Calu3 (cell line): Measurements from ENCODE around the gene PFKFB2. TPM values are rescaled to one million over a fixed set of nuclear protein-coding genes. Genes with fewer than 3 reads are reported as not detected.

ENCODE experiments used
- BruUV-seq: library from RNA; stranded (reverse); fragments of 400-500 nt; replicated peaks from 2 replicates; lab custom pipeline; 2021; lab: Mats Ljungman, UMichigan
- CTCF ChIA-PET: fragments of 300-600 bp; sonication (Branson Sonifier 250); formaldehyde crosslinking; loops from one replicate; lab custom pipeline; 2022; ENCODE audit warnings: antibody characterized with exemption; lab: Charles Lee
- DNase-seq: peaks from one replicate; pipeline ENCODE4 v3.0.0; 2022
- H3K27ac Mint-ChIP-seq: one replicate; pipeline ENCODE4 v1.8.0; 2022; ENCODE audit warnings: mixed read lengths; ENCODE audit not compliant: unreplicated experiment
- H3K27me3 Mint-ChIP-seq: one replicate; pipeline ENCODE4 v1.8.0; 2022; ENCODE audit warnings: mixed read lengths; ENCODE audit not compliant: unreplicated experiment
- H3K36me3 Mint-ChIP-seq: one replicate; pipeline ENCODE4 v1.8.0; 2022; ENCODE audit warnings: mild to moderate bottlenecking, moderate library complexity, mixed read lengths; ENCODE audit not compliant: insufficient read depth, unreplicated experiment
- H3K4me1 Mint-ChIP-seq: one replicate; pipeline ENCODE4 v1.8.0; 2022; ENCODE audit warnings: mild to moderate bottlenecking, low read depth, mixed read lengths; ENCODE audit not compliant: unreplicated experiment
- H3K4me3 Mint-ChIP-seq: one replicate; pipeline ENCODE4 v1.8.0; 2022; ENCODE audit warnings: mild to moderate bottlenecking, low read depth, moderate library complexity, mixed read lengths; ENCODE audit not compliant: unreplicated experiment
- H3K9me3 Mint-ChIP-seq: one replicate; pipeline ENCODE4 v1.8.0; 2022; ENCODE audit warnings: low read depth, mixed read lengths; ENCODE audit not compliant: unreplicated experiment
- intact Hi-C: fragments of 100-400 bp; cut with micrococcal nuclease; formaldehyde crosslinking; loops from one replicate; pipeline ENCODE4 v1.10.0; 2022; ENCODE audit not compliant: unreplicated experiment
- total RNA-seq: library from RNA; stranded (reverse); gene quantifications from 2 replicates; pipeline ENCODE4 v1.2.3, GENCODE V29; 2022
- TF ChIP-seq, protein P1 (sequence below): fragments of 200-600 bp; IDR thresholded peaks from one replicate; pipeline ENCODE4 v1.8.0; 2022; ENCODE audit warnings: antibody characterized with exemption; ENCODE audit not compliant: unreplicated experiment

The PFKFB2 gene
- total RNA-seq, 1 experiment from 2014 or later = 54.4 TPM

DNA sequence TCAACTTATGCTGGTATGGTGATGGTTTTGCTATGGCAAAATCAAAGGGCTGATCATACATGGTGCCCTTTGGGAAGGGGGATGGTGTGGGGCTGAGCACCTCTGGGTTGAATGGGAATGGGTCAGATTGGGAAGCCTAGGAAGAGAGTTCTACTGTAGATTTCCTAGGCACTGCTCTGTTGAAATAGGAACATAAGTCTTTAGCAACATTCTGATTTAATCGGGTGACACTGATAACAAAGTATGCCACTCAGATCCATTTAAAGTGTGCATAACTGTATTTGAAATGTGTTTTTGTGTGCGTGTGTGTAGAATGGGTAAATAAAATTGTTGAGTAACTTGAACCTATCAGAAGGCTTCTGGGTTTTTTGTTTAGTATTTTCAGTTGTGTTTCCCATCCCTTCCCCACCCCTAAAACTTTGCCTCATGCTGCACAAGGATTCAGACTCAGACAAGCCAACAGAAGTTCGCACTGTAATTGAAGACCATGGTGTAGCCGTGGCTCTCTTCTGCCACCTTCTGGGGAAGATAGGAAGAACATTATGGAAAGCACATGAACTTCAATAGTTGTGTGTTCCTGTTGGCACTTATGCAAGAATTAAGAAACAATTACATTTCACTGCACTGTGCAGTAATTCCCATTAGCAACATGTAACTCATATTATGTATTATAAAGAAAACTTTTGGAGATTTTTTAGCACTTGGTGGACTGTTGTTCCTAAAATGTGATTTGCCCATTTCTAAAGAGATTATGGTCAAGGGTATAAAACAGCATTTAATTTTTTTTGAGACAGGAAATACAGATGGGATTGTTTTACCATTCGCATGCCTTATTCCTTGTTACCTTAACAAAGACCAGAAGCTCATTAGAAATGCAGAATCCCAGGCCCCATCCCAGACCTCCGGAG lies 24.6 kb downstream of the PFKFB2 start:
- intact Hi-C loops = loop anchor here (1.0 to 10.0 kb wide), 6 partner anchors 27 to 445 kb away; partner anchors contain the start of gene YOD1
- BruUV-seq = no TSS peak

DNA sequence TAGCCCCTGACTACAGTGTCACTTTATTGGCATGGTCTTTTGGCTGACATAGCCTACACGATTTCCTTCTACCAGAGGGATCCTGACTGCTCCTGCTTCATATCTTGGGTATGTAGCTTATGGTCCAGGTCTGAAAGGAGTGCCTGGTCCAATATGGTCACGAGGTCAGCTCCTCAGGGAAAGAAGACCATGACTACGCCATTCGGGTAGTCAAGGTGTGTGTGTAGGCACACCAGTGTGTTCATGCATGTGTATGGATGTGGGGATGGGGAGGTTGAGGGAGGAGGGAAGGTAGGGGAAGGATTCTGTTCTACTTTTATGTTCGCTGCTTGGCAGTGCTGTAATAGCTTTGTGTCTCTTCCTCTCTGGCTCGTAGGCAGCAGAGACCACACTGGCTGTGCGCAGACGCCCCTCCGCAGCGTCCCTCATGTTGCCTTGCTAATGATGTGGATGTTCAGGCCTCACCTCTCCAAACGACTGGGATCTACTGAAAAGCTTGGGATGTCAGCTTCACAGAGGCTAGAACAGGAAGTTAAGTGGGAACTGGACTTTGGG lies 25.6 kb downstream of the PFKFB2 start:
- H3K27ac Mint-ChIP-seq = no peak overlapping the region
- TF ChIP-seq, protein P1, sequence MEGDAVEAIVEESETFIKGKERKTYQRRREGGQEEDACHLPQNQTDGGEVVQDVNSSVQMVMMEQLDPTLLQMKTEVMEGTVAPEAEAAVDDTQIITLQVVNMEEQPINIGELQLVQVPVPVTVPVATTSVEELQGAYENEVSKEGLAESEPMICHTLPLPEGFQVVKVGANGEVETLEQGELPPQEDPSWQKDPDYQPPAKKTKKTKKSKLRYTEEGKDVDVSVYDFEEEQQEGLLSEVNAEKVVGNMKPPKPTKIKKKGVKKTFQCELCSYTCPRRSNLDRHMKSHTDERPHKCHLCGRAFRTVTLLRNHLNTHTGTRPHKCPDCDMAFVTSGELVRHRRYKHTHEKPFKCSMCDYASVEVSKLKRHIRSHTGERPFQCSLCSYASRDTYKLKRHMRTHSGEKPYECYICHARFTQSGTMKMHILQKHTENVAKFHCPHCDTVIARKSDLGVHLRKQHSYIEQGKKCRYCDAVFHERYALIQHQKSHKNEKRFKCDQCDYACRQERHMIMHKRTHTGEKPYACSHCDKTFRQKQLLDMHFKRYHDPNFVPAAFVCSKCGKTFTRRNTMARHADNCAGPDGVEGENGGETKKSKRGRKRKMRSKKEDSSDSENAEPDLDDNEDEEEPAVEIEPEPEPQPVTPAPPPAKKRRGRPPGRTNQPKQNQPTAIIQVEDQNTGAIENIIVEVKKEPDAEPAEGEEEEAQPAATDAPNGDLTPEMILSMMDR = no peak
- H3K9me3 Mint-ChIP-seq = no peaks in the 10 kb centered on the region
- no TSS peak for BruUV-seq
- no peaks in the 10 kb centered on the region for H3K36me3 Mint-ChIP-seq
- no peaks in the 10 kb centered on the region for H3K27me3 Mint-ChIP-seq
- CTCF ChIA-PET = interaction anchor here (1.2 kb wide), 1 partner anchor 57 kb away, joined by 3 read pairs; no protein-coding TSS in a partner anchor
- H3K4me3 Mint-ChIP-seq = no peak overlapping the region
- DNase-seq = no peak
- intact Hi-C loops = loop anchor here (5.0 to 10.0 kb wide), 3 partner anchors 274 to 446 kb away; no protein-coding TSS in a partner anchor
- H3K4me1 Mint-ChIP-seq = peaks cover 9% of the 10 kb centered on the region

More for the DNA sequence above, 24.6 kb downstream of the PFKFB2 start:
- Mint-ChIP-seq H3K9me3 (no peaks in the 10 kb centered on the region), H3K27me3 (no peaks in the 10 kb centered on the region), H3K4me1 (peaks cover 9% of the 10 kb centered on the region), H3K36me3 (peaks cover 6% of the 10 kb centered on the region), H3K27ac (no peak overlapping the region), H3K4me3 (no peak overlapping the region)
- TF ChIP-seq, protein P1 = peak; percentile 73
- DNase-seq = peak; percentile 83
- CTCF ChIA-PET = interaction anchor here (1.2 kb wide), 1 partner anchor 56 kb away, joined by 3 read pairs; no protein-coding TSS in a partner anchor

DNA sequence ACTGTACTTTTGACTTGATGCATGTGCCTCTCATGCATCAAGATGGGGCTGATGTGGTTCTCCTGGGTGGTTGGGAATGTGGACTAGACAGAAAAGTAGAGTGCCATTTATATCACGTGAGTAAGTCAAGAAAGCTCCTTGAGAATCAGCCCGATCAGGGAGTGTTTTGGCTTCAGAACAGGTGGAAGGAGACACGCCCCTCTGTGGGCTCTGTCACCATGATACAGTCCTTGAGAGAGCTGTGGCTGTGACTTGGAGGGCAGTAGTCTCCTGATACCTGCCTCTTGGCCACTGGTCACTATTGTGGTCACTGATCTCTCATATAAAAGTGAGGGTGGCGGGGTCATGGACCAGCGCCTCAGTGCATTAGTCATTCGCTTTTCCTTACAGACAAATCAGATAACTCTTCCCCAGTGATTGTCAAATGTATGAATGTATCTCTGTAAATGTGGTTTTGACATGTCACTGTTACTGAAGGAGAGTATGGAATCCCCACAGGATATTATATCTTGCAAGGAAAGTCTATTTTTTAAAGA lies 26.7 kb downstream of the PFKFB2 start:
- H3K4me1 Mint-ChIP-seq = peaks cover 14% of the 10 kb centered on the region
- H3K27me3 Mint-ChIP-seq = no peaks in the 10 kb centered on the region
- no peaks in the 10 kb centered on the region for H3K36me3 Mint-ChIP-seq
- TF ChIP-seq, protein P1 = no peak
- H3K27ac Mint-ChIP-seq = no peak overlapping the region
- H3K9me3 Mint-ChIP-seq = no peaks in the 10 kb centered on the region
- DNase-seq = no peak
- CTCF ChIA-PET = interaction anchor here (1.1 to 1.5 kb wide), 3 partner anchors 25 to 326 kb away, joined by 3 to 4 read pairs (median 3); no protein-coding TSS in a partner anchor
- H3K4me3 Mint-ChIP-seq = no peak overlapping the region
- intact Hi-C loops = loop anchor here (5.0 to 10.0 kb wide), 3 partner anchors 275 to 447 kb away; no protein-coding TSS in a partner anchor
- no TSS peak for BruUV-seq

DNA sequence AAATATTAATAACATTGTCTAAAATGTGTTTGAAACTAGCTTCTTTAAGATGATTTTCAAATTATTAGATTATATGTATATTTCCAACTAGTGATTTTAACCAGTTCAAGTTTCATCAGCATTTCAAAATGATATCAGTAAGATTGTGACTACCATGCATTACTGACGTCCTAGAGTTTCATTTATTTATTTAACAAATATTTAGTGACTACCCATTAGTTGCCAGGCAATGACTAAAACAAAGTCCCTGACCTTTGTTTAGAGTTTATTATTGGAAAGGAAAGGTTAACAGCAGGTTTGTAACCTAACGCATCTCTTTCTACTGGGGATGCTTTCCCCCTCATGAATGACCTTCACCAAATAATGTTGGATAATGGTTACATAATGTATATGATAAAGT lies 28.0 kb downstream of the PFKFB2 start:
- no peaks in the 10 kb centered on the region for H3K9me3 Mint-ChIP-seq
- no peaks in the 10 kb centered on the region for H3K27me3 Mint-ChIP-seq
- TF ChIP-seq, protein P1 = no peak
- no peak for DNase-seq
- CTCF ChIA-PET = interaction anchor here (1.1 to 1.8 kb wide), 2 partner anchors 23 to 418 kb away, joined by 3 to 4 read pairs; no protein-coding TSS in a partner anchor
- no TSS peak for BruUV-seq
- H3K4me1 Mint-ChIP-seq = peaks cover 23% of the 10 kb centered on the region
- no peak overlapping the region for H3K27ac Mint-ChIP-seq
- H3K4me3 Mint-ChIP-seq = no peak overlapping the region
- intact Hi-C loops = no loop called here
- H3K36me3 Mint-ChIP-seq = no peaks in the 10 kb centered on the region
